ENCODE measurements around the gene IFT80.
"Not testable (repeated sequence)": the region's sequence is repeated elsewhere in the genome, so short reads cannot be mapped to it uniquely, and the experiment has no call there.

IFT80 gene

GRCh38 chr3:160355826-160356225 lies 43.2 kb downstream of the IFT80 start:
- DNase-seq = no peak

GRCh38 chr3:160346511-160346910 lies 52.5 kb downstream of the IFT80 start:
- no peak for DNase-seq

GRCh38 chr3:160343132-160343531 lies 55.9 kb downstream of the IFT80 start:
- no peak for DNase-seq

- no peak for DNase-seq
Observed at GRCh38 chr3:160340351-160340750, 58.7 kb downstream of the IFT80 start.

GRCh38 chr3:160331127-160331937 lies 67.7 kb downstream of the IFT80 start:
- DNase-seq = no peak

- no peak for DNase-seq
Observed at GRCh38 chr3:160330690-160331089, 68.3 kb downstream of the IFT80 start.

- no peak for DNase-seq
Observed at GRCh38 chr3:160330109-160330508, 68.9 kb downstream of the IFT80 start.

GRCh38 chr3:160326286-160326685 lies 72.7 kb downstream of the IFT80 start:
- not testable (repeated sequence) for DNase-seq

- DNase-seq = not testable (repeated sequence)
Observed at GRCh38 chr3:160321821-160322220, 77.2 kb downstream of the IFT80 start.

GRCh38 chr3:160319322-160319721 lies 79.7 kb downstream of the IFT80 start:
- DNase-seq = no peak

- no peak for DNase-seq
Observed at GRCh38 chr3:160314995-160315394, 84.0 kb downstream of the IFT80 start.

GRCh38 chr3:160312014-160312624 lies 86.9 kb downstream of the IFT80 start:
- no peak for DNase-seq

GRCh38 chr3:160302806-160303205 lies 96.2 kb downstream of the IFT80 start:
- DNase-seq = no peak

- DNase-seq = no peak
Observed at GRCh38 chr3:160296591-160296990, 102.4 kb downstream of the IFT80 start.

- DNase-seq = no peak
Observed at GRCh38 chr3:160291909-160292299, 107.1 kb downstream of the IFT80 start.

- no peak for DNase-seq
Observed at GRCh38 chr3:160291290-160291908, 107.6 kb downstream of the IFT80 start.

- DNase-seq = no peak
Observed at GRCh38 chr3:160287666-160288065, 111.4 kb downstream of the IFT80 start.

GRCh38 chr3:160286231-160286630 lies 112.8 kb downstream of the IFT80 start:
- DNase-seq = no peak

GRCh38 chr3:160280836-160281235 lies 118.2 kb downstream of the IFT80 start:
- DNase-seq = no peak

- DNase-seq = no peak
Observed at GRCh38 chr3:160279657-160280056, 119.4 kb downstream of the IFT80 start.

GRCh38 chr3:160278210-160278609 lies 120.8 kb downstream of the IFT80 start:
- no peak for DNase-seq

- no peak for DNase-seq
Observed at GRCh38 chr3:160265088-160265487, 133.9 kb downstream of the IFT80 start.

GRCh38 chr3:160260587-160261270 lies 138.3 kb downstream of the IFT80 start:
- DNase-seq = no peak

- no peak for DNase-seq
Observed at GRCh38 chr3:160259589-160259988, 139.4 kb downstream of the IFT80 start.

Data from NCI-H2029 (cell line).